Esophagus mucosa (tissue), 1 donor: ENCODE data around the gene CDK5. TPM values are rescaled to one million over a fixed set of nuclear protein-coding genes. Genes with fewer than 3 reads are reported as not detected.
"Not testable (repeated sequence)": the region's sequence is repeated elsewhere in the genome, so short reads cannot be mapped to it uniquely, and the experiment has no call there.

Experiments
- ATAC-seq: fragments of 200-7000 bp; cut with Tn5 transposase; one replicate; pipeline ENCODE4 v1.9.1; 2020
- total RNA-seq: library from RNA; stranded (reverse); gene quantifications from one replicate; pipeline ENCODE4 v1.2.4, GENCODE V29; 2023
- donor health status: DM: yes; HTN: yes; CAD: no.

CDK5 gene
- total RNA-seq, 1 donor from 2014 or later = 11.4 TPM

GRCh38 chr7:151033864-151034249 lies 23.8 kb downstream of the CDK5 start:
- no peak for ATAC-seq

- no peak for ATAC-seq
These were observed 24.5 kb downstream of the CDK5 start for GRCh38 chr7:151032936-151033863.

DNA sequence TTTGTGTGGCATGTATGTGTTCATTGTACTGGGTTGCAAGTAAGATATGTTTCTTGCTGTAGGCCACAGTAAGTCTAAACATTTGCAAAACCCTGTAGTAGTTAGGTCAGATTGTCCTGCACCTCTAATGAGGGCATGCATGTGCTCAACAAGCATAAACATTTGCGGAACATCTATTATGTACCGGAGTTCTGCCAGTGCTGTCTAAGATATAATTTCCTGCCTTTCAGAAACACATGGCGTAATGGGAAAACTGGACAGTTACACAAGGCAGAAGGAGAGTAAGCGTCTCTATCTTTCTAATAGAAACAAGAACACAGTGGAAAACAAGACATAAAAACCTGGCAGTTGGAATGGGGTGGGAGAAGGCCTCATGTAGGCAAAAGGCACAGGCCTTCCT lies 26.7 kb downstream of the CDK5 start:
- ATAC-seq = no peak

DNA sequence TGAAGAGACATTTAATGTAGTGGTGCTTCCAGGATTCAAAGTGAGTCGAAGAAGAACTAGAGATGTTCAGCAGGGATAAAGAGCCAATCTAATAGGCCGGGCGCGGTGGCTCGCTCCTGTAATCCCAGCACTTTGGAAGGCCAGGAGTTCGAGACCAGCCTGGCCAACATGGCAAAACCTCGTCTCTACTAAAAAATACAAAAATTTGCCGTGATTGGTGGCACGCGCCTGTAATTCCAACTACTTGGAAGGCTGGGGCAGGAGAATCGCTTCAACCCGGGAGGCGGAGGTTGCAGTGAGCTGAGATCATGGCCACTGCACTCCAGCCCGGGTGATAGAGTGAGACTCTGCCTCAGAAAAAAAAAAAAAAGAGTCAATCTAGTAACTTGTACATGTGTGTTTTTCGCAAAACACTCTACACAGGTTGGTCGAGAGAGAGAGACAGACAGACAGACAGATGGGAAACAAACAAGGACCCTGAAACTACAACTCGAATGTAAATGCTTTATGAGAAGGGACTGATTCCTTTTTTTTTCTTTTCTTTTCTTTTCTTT lies 28.7 kb downstream of the CDK5 start:
- ATAC-seq = no peak

- ATAC-seq = peak; percentile 96
These were observed 29.4 kb downstream of the CDK5 start, which contains the start of gene ABCB8 for GRCh38 chr7:151028131-151028947. TSS of gene ABCB8 (plus strand) at chr7:151028450. CDS start at chr7:151028516, 66 bp downstream.

DNA sequence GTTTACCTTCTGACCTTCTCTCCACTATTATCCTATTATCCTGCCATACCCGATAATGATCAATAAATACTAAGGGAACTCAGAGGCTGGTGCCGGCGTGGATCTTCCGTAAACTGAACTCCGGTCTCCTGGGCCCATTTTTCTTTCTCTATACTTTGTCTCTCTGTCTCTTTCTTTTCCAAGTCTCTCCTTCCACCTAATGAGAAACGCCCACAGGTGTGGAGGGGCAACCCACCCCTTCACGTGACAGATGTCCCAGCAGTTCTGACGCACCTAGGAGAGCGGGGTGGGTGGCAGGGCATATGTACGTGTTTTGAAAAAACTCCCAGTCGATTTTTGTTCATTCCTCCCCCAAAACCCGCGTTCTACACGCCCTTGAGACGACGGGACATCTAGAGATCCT lies 30.0 kb downstream of the CDK5 start:
- peak; percentile 4 for ATAC-seq

DNA sequence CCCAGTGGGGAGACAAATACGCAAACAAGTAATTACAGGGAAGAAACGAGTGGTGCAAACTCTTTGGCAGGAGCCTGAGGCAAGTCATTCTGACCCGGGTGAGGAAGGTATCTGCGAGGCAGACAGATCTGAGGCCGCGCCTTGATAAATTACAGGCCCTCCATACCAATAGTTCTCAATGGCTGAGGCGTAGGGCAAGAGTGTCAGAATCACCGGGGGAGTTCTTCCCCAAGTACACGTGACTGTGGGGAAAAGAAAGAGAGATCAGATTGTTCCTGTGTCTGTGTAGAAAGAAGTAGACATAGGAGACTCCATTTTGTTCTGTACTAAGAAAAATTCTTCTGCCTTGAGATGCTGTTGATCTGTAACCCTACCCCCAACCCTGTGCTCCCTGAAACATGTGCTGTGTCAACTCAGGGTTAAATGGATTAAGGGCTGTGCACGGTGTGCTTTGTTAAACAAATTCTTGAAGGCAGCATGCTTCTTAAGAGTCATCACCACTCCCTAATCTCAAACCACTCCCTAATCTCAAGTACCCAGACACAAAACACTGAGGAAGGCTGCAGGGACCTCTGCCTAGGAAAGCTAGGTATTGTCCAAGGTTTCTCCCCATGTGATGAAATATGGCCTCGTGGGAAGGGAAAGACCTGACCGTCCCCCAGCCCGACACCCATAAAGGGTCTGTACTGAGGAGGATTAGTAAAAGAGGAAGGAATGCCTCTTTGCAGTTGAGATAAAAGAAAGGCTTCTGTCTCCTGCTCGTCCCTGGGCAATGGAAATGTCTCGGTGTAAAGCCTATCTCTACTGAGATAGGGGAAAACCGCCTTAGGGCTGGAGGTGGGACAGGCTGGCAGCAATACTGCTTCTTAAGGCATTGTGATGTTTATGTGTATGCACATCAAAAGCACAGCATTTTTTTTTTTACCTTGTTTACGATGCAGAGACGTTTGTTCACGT lies 30.6 kb downstream of the CDK5 start:
- ATAC-seq = not testable (repeated sequence)

DNA sequence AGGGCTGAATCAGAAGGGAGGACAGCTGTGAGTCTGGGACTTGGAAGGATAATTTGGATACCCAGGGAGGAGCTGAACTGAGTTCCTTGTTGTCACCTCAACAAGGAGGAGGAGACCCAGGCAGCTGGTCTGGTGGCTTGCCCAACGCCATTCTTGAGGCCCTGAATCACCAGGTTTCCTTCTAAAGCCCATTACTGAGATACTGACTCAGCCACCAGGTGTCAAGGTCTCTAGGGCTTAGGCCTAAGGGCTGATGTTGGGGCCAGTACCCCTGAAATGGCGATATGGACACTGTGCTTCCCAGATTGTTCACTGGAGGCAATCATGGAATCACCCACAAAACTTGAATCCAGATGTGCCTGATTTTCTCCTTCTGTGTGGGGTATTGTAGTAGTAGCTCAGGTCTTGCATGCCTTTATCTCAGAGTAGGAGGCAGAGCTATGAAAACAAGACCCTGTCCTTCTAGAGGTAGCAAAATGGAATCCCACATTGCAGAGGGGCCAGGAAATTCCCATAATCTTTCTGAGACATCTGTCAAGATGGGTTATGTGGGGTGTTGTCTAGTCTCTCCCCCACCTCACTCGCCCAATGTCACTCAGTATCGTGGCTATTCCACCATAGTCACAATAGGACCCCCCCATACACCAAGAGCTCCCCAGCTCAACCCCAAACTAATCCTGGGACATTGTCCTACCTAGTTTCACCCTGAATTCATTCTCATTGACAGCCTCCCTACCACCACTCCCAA lies 31.6 kb downstream of the CDK5 start:
- ATAC-seq = peak; percentile 51

- peak; percentile 30 for ATAC-seq
These were observed 33.2 kb downstream of the CDK5 start, which contains the start of gene ATG9B for GRCh38 chr7:151024435-151025056. TSS of gene ATG9B (minus strand) at chr7:151024494. CDS start at chr7:151024423, 71 bp downstream.

DNA sequence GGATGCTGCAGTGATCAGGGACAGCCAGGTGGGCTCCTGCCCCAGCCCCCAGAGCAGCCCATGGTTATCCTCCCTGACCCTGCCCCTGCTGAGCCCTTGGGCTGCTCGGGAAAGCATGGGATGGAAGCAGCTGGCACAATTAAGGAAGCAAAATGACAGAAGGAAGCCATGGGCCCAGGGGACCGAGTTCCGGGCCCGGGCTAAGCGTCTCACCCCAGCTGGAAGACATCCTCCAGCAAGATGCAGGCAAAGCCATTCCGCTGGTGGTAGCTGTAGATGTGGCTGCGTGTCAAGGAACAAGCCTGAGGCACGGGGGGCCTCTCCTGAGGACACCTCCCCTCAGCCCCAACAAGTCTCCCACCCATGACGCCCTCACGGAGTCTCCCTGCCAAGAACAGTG lies 34.5 kb downstream of the CDK5 start:
- no peak for ATAC-seq

- ATAC-seq = no peak
These were observed 37.5 kb downstream of the CDK5 start for GRCh38 chr7:151020231-151020630.

- ATAC-seq = no peak
These were observed 38.6 kb downstream of the CDK5 start for GRCh38 chr7:151019130-151019447.

DNA sequence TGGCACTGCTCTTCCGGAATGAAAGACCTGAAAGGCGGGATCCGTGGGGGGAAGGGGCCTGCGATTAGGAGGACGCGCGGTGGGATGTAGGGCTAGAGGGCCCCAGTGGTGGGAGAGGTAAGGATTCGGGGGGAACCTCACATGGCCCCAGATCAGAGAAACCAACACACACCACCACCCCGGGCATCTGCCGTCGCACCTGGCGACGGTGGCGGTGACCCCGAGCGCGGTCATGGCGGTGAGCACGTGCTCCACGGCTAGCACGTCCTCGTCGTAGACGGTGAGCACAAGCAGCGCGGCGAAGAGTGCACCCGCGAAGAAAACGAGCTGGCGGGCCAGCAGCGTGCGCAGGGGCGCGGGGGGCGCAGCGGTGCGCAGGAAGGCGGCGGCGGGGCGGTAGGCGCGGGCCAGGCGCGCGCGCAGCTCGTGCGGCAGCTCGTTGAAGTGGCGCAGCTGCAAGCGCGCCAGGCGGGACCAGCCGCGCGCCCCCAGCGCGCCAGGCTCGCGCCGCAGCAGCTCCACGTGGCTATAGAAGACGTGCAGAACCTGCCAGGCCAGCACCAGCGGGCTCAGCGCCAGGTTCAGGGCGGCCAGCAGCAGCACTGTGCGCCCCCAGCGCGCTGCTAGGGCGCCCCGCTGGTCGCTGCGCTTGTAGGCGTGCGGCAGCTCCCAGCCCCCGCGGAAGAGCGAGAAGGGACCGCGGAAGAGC lies 39.1 kb downstream of the CDK5 start:
- peak; percentile 47 for ATAC-seq

DNA sequence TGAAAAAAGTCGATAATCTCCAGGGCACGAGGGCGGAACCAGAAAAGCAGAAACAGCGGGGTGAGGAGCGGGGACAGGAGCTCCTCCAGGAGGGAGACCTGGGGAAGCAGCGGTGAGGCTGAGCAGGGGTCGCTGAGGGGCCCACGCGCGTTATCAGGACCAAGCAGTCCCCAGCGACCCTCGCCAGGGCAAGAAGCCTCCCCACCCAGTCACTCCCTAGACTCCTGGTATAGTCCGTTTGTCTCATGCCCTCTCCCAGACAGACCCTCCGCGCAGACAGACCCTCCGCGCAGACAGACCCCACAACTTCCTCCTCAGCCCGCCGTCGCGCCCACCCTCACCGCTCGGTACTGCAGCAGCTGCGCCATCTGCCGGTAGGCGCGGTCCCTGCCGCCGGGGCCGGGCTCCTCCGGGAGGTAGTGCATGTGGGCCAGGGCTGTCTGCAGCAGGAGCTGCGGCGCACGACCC lies 39.7 kb downstream of the CDK5 start:
- ATAC-seq = peak; percentile 53

DNA sequence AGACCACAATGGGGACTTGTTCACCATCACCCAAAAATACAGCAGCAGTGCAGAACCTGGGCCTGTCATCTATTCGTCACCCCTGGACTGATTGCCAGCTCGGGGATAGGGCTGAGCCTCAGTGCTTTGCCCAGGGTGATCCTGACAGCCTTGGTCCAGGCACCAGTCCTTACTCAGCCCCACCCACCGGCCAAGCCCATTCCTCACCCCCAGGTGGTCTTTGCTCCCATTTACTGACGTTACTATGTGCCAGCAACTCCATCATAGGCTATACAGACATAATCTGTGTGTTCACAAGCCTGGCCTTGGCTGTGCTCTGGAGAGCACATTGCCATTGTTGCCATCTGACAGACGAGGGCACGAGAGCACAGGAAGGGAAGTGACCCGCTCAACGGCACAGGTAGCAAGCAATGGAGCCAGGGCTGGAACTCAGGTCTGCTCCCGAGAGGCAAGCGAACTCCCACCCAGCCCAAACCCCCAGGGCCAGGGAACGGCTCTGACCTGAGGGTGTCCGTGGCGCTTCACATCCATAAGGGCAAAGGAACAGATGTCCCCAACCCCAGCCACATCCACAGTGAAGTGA lies 40.2 kb downstream of the CDK5 start:
- ATAC-seq = no peak

DNA sequence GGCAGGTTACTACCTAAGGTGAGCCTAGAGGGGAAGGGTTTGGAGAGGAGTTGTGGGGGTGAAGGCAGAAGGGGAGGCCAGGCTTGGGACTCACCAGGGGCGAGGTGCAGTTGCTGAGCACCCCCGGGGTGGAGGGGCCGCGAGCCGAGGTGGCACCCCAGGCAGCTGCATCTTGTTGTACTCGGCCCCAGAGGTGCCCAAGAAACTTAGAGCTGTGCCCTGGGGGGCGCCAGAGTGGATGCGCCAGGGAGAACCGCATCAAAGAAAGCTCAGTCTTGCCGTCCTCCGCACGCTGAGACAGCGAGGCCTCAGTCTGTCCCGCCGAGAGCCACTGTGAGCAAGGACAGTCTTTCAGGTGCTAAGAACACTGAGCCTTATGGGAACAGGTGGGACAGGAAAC lies 40.8 kb downstream of the CDK5 start:
- ATAC-seq = no peak

- ATAC-seq = no peak
These were observed 41.2 kb downstream of the CDK5 start for GRCh38 chr7:151016505-151016904.

- ATAC-seq = no peak
These were observed 41.7 kb downstream of the CDK5 start for GRCh38 chr7:151015967-151016366.

GRCh38 chr7:151014950-151015349 lies 42.7 kb downstream of the CDK5 start:
- ATAC-seq = peak; percentile 43
